NCI-H1105 (cell line): ENCODE results near the gene ATP6V0A4.
"Not testable (repeated sequence)": the region's sequence is repeated elsewhere in the genome, so short reads cannot be mapped to it uniquely, and the experiment has no call there.

ENCODE experiments used
- DNase-seq: peaks from one replicate; lab custom pipeline; 2025; lab: John Stamatoyannopoulos, UW

The ATP6V0A4 gene

GRCh38 chr7:138699661-138700060 lies 98.3 kb downstream of the ATP6V0A4 start:
- DNase-seq: no peak

- no peak for DNase-seq
Measured at GRCh38 chr7:138698281-138698680, 99.7 kb downstream of the ATP6V0A4 start.

- no peak for DNase-seq
Measured at GRCh38 chr7:138697535-138698182, 100.3 kb downstream of the ATP6V0A4 start.

GRCh38 chr7:138695776-138696175 lies 102.2 kb downstream of the ATP6V0A4 start:
- not testable (repeated sequence) for DNase-seq

- no peak for DNase-seq
Measured at GRCh38 chr7:138695106-138695505, 102.9 kb downstream of the ATP6V0A4 start.

GRCh38 chr7:138691178-138691577 lies 106.8 kb downstream of the ATP6V0A4 start:
- no peak for DNase-seq

GRCh38 chr7:138690495-138690894 lies 107.5 kb downstream of the ATP6V0A4 start:
- DNase-seq: no peak

GRCh38 chr7:138688037-138688436 lies 110.0 kb downstream of the ATP6V0A4 start:
- not testable (repeated sequence) for DNase-seq

- no peak for DNase-seq
Measured at GRCh38 chr7:138684340-138684739, 113.7 kb downstream of the ATP6V0A4 start.

GRCh38 chr7:138679793-138680192 lies 118.2 kb downstream of the ATP6V0A4 start:
- no peak for DNase-seq

- no peak for DNase-seq
Measured at GRCh38 chr7:138670594-138670993, 127.4 kb downstream of the ATP6V0A4 start.

GRCh38 chr7:138669364-138669763 lies 128.6 kb downstream of the ATP6V0A4 start:
- no peak for DNase-seq

GRCh38 chr7:138668946-138669345 lies 129.1 kb downstream of the ATP6V0A4 start:
- no peak for DNase-seq

- no peak for DNase-seq
Measured at GRCh38 chr7:138668229-138668596, 129.8 kb downstream of the ATP6V0A4 start.

- no peak for DNase-seq
Measured at GRCh38 chr7:138667535-138668228, 130.3 kb downstream of the ATP6V0A4 start.

- no peak for DNase-seq
Measured at GRCh38 chr7:138666385-138666784, 131.6 kb downstream of the ATP6V0A4 start.

- DNase-seq: no peak
Measured at GRCh38 chr7:138665669-138666140, 132.3 kb downstream of the ATP6V0A4 start.

- no peak for DNase-seq
Measured at GRCh38 chr7:138665249-138665648, 132.7 kb downstream of the ATP6V0A4 start.

GRCh38 chr7:138663725-138664710 lies 134.0 kb downstream of the ATP6V0A4 start:
- peak; percentile 22 for DNase-seq

GRCh38 chr7:138662991-138663320 lies 135.0 kb downstream of the ATP6V0A4 start:
- DNase-seq: no peak

- DNase-seq: no peak
Measured at GRCh38 chr7:138662076-138662990, 135.7 kb downstream of the ATP6V0A4 start.
